GM20000 (cell line): ENCODE data around the gene ALKBH7.
"Not testable (repeated sequence)": the region's sequence is repeated elsewhere in the genome, so short reads cannot be mapped to it uniquely, and the experiment has no call there.

Experiments used
- DNase-seq: peaks from one replicate; pipeline ENCODE4 v3.0.0; 2012; ENCODE audit warnings: low spot score
- CTCF ChIP-seq: IDR thresholded peaks from 2 replicates; pipeline ENCODE4 v1.5.1; 2012; ENCODE audit warnings: mild to moderate bottlenecking, control low read depth; ENCODE audit errors: extremely low read depth, missing control alignments

ALKBH7 gene

GRCh38 chr19:6394831-6395230, 22.2 kb downstream of the ALKBH7 start:
- no peak for DNase-seq
- no peak for TF ChIP-seq CTCF

- TF ChIP-seq CTCF, result no peak
- DNase-seq, result no peak
Observed at GRCh38 chr19:6396305-6396704, 23.7 kb downstream of the ALKBH7 start.

GRCh38 chr19:6400062-6400944, 27.7 kb downstream of the ALKBH7 start:
- DNase-seq, result not testable (repeated sequence)

GRCh38 chr19:6402058-6402457, 29.5 kb downstream of the ALKBH7 start:
- TF ChIP-seq CTCF, result no peak
- no peak for DNase-seq

- no peak for TF ChIP-seq CTCF
- DNase-seq, result no peak
Observed at GRCh38 chr19:6402837-6403608, 30.4 kb downstream of the ALKBH7 start.

GRCh38 chr19:6406401-6406800, 33.8 kb downstream of the ALKBH7 start:
- DNase-seq, result no peak
- TF ChIP-seq CTCF, result no peak

- TF ChIP-seq CTCF, result no peak
Observed at GRCh38 chr19:6409346-6409745, 36.8 kb downstream of the ALKBH7 start.

More at GRCh38 chr19:6409346-6409745, 36.8 kb downstream of the ALKBH7 start:
- no peak for DNase-seq
